DOHH2 (cell line): ENCODE results near the gene SYNPO2.
"Not testable (repeated sequence)": the region's sequence is repeated elsewhere in the genome, so short reads cannot be mapped to it uniquely, and the experiment has no call there.

Source experiments
- H3F3A ChIP-seq: fragments of 200-600 bp; sonication (generic), shearing (Covaris generic); 2 replicates; pipeline ENCODE4 v1.6.0; 2016; ENCODE audit warnings: antibody characterized with exemption, mild to moderate bottlenecking; ENCODE audit not compliant: control insufficient read depth, insufficient read depth
- H3K27ac ChIP-seq: fragments of 200-600 bp; sonication (generic); 2 replicates; pipeline ENCODE4 v1.5.1; 2014; ENCODE audit warnings: low read depth, mild to moderate bottlenecking, low read length, moderate library complexity
- H3K27me3 ChIP-seq: fragments of 200-600 bp; sonication (generic); 2 replicates; pipeline ENCODE4 v1.6.1; 2014; ENCODE audit warnings: mild to moderate bottlenecking, low read length, mixed read lengths; ENCODE audit not compliant: control insufficient read depth
- H3K36me3 ChIP-seq: fragments of 200-600 bp; sonication (generic); 2 replicates; pipeline ENCODE4 v1.6.1; 2014; ENCODE audit warnings: mild to moderate bottlenecking, low read length, moderate library complexity, mixed read lengths; ENCODE audit not compliant: control insufficient read depth
- H3K4me1 ChIP-seq: fragments of 200-600 bp; sonication (generic); 2 replicates; pipeline ENCODE4 v1.6.1; 2014; ENCODE audit warnings: mild to moderate bottlenecking, low read length, mixed read lengths; ENCODE audit not compliant: control insufficient read depth
- H3K4me2 ChIP-seq: fragments of 200-600 bp; sonication (generic); 2 replicates; pipeline ENCODE4 v1.6.0; 2014; ENCODE audit warnings: mild to moderate bottlenecking, low read length, moderate library complexity
- H3K4me3 ChIP-seq: fragments of 200-600 bp; sonication (generic); 2 replicates; pipeline ENCODE4 v1.5.1; 2014; ENCODE audit warnings: mild to moderate bottlenecking, low read length, mixed read lengths
- H3K79me2 ChIP-seq: fragments of 200-600 bp; sonication (generic); 2 replicates; pipeline ENCODE4 v1.6.1; 2014; ENCODE audit warnings: mild to moderate bottlenecking, low read length, mixed read lengths; ENCODE audit not compliant: control insufficient read depth
- H3K9me2 ChIP-seq: fragments of 200-600 bp; sonication (generic); replicated peaks from 2 replicates; pipeline ENCODE4 v1.6.1; 2014; ENCODE audit warnings: mild to moderate bottlenecking, low read length, mixed read lengths; ENCODE audit not compliant: control insufficient read depth
- H3K9me3 ChIP-seq: fragments of 200-600 bp; sonication (generic); 2 replicates; pipeline ENCODE4 v1.6.1; 2014; ENCODE audit warnings: antibody characterized with exemption, low read length, mixed read lengths; ENCODE audit not compliant: control insufficient read depth, insufficient read depth
- H4K20me1 ChIP-seq: fragments of 200-600 bp; sonication (generic); 2 replicates; pipeline ENCODE4 v1.6.0; 2014; ENCODE audit warnings: low read depth, mild to moderate bottlenecking, antibody characterized with exemption, low read length, moderate library complexity; ENCODE audit not compliant: control insufficient read depth, insufficient read depth
- CTCF ChIP-seq: fragments of 200-600 bp; sonication (generic); IDR thresholded peaks from one replicate; pipeline ENCODE4 v1.5.1; 2014; ENCODE audit warnings: antibody characterized with exemption, mild to moderate bottlenecking, low read depth, low read length; ENCODE audit not compliant: poor library complexity, severe bottlenecking
- EZH2phosphoT487 ChIP-seq: fragments of 200-600 bp; sonication (generic); IDR thresholded peaks from 2 replicates; pipeline ENCODE4 v1.6.1; 2017; ENCODE audit warnings: borderline replicate concordance, mild to moderate bottlenecking, antibody characterized with exemption, low read length, moderate library complexity, mixed read lengths

The SYNPO2 gene

GRCh38 chr4:119041396-119041795, 152.7 kb downstream of the SYNPO2 start:
- H3K9me3 ChIP-seq = peaks cover 3% of the 10 kb centered on the region; the same call in 1 of the 2 replicates
- H3K4me3 ChIP-seq = peak overlapping the region; percentile 38
- no peaks in the 10 kb centered on the region for H4K20me1 ChIP-seq
- peaks cover 98% of the 10 kb centered on the region for H3K4me1 ChIP-seq
- peak overlapping the region; percentile 50 for H3K4me2 ChIP-seq
- peaks cover 14% of the 10 kb centered on the region for H3F3A ChIP-seq
- H3K27ac ChIP-seq = peak overlapping the region; percentile 89
- peaks cover 8% of the 10 kb centered on the region for H3K79me2 ChIP-seq
- TF ChIP-seq EZH2phosphoT487 (no peak), CTCF (no peak)
- no peaks in the 10 kb centered on the region for H3K9me2 ChIP-seq
- peaks cover 35% of the 10 kb centered on the region for H3K36me3 ChIP-seq
- no peaks in the 10 kb centered on the region for H3K27me3 ChIP-seq

GRCh38 chr4:119041951-119042560, 153.4 kb downstream of the SYNPO2 start:
- H3K4me1 ChIP-seq = peaks cover 97% of the 10 kb centered on the region
- H4K20me1 ChIP-seq = no peaks in the 10 kb centered on the region
- peak overlapping the region; percentile 89 for H3K27ac ChIP-seq
- H3K9me2 ChIP-seq = no peaks in the 10 kb centered on the region
- peak; percentile 56 for TF ChIP-seq CTCF
- no peak for TF ChIP-seq EZH2phosphoT487
- peaks cover 35% of the 10 kb centered on the region for H3K36me3 ChIP-seq
- H3K4me2 ChIP-seq = peak overlapping the region; percentile 50
- peaks cover 8% of the 10 kb centered on the region for H3K79me2 ChIP-seq
- H3K27me3 ChIP-seq = no peaks in the 10 kb centered on the region
- peaks cover 3% of the 10 kb centered on the region; the same call in 1 of the 2 replicates for H3K9me3 ChIP-seq
- H3F3A ChIP-seq = peaks cover 17% of the 10 kb centered on the region
- H3K4me3 ChIP-seq = peak overlapping the region; percentile 66

GRCh38 chr4:119046263-119046662, 157.6 kb downstream of the SYNPO2 start:
- Histone ChIP-seq H4K20me1 (no peaks in the 10 kb centered on the region), H3K36me3 (peaks cover 7% of the 10 kb centered on the region; the same call in 1 of the 2 replicates), H3K27me3 (no peaks in the 10 kb centered on the region), H3K27ac (0 out of 2 replicates have a peak overlapping the region, but pooled peaks have one; percentile 89), H3K79me2 (peaks cover 8% of the 10 kb centered on the region), H3K9me3 (no peaks in the 10 kb centered on the region), H3K9me2 (no peaks in the 10 kb centered on the region), H3F3A (peaks cover 12% of the 10 kb centered on the region), H3K4me3 (no peak overlapping the region), H3K4me2 (peak overlapping the region; percentile 2; the same call in 1 of the 2 replicates), H3K4me1 (peaks cover 58% of the 10 kb centered on the region)
- TF ChIP-seq EZH2phosphoT487 (no peak), CTCF (no peak)

GRCh38 chr4:119047059-119047458, 158.4 kb downstream of the SYNPO2 start:
- not testable (repeated sequence) for H3K36me3 ChIP-seq, H3K9me3 ChIP-seq, H3K27me3 ChIP-seq, H3K9me2 ChIP-seq, H3K27ac ChIP-seq, H3K4me3 ChIP-seq, H3K79me2 ChIP-seq, H3K4me2 ChIP-seq, H4K20me1 ChIP-seq, H3F3A ChIP-seq
- peaks cover 55% of the 10 kb centered on the region for H3K4me1 ChIP-seq
